MCF 10A (cell line): ENCODE data around the gene GLA. TPM values are rescaled to one million over a fixed set of nuclear protein-coding genes. Genes with fewer than 3 reads are reported as not detected.

ENCODE experiments used
- BruUV-seq: library from RNA; stranded (reverse); fragments of 400-500 nt; replicated peaks from 2 replicates; lab custom pipeline; 2021; lab: Mats Ljungman, UMichigan
- CTCF ChIA-PET: fragments of 300-600 bp; sonication (Branson Sonifier 250); formaldehyde crosslinking; extraction: SDS; loops from one replicate; lab custom pipeline; 2021; ENCODE audit warnings: antibody characterized with exemption, inconsistent platforms; lab: Yijun Ruan, JAX
- POLR2A ChIA-PET: fragments of 300-600, 350-650 bp; sonication (Branson Sonifier 250); formaldehyde crosslinking; extraction: SDS; loops from one replicate; lab custom pipeline; 2020; ENCODE audit warnings: antibody characterized with exemption, inconsistent platforms; lab: Yijun Ruan, JAX
- DNase-seq: peaks from one replicate; pipeline ENCODE4 v3.0.0-alpha.2; 2018; ENCODE audit not compliant: unreplicated experiment
- H3K27ac Mint-ChIP-seq: one replicate; pipeline ENCODE4 v1.8.0; 2022; ENCODE audit warnings: mild to moderate bottlenecking, low read depth, mixed read lengths; ENCODE audit not compliant: unreplicated experiment
- H3K27me3 Mint-ChIP-seq: one replicate; pipeline ENCODE4 v1.8.0; 2022; ENCODE audit warnings: mixed read lengths; ENCODE audit not compliant: insufficient read depth, unreplicated experiment
- H3K36me3 Mint-ChIP-seq: one replicate; pipeline ENCODE4 v1.8.0; 2022; ENCODE audit warnings: mild to moderate bottlenecking, moderate library complexity, mixed read lengths; ENCODE audit not compliant: insufficient read depth, unreplicated experiment
- H3K4me1 Mint-ChIP-seq: one replicate; pipeline ENCODE4 v1.8.0; 2022; ENCODE audit warnings: mixed read lengths; ENCODE audit not compliant: insufficient read depth, unreplicated experiment
- H3K4me3 Mint-ChIP-seq: one replicate; pipeline ENCODE4 v1.8.0; 2022; ENCODE audit warnings: mild to moderate bottlenecking, moderate library complexity, mixed read lengths; ENCODE audit not compliant: unreplicated experiment
- H3K9me3 Mint-ChIP-seq: one replicate; pipeline ENCODE4 v1.8.0; 2022; ENCODE audit warnings: mixed read lengths; ENCODE audit not compliant: unreplicated experiment
- intact Hi-C: fragments of 100-400 bp; cut with micrococcal nuclease; formaldehyde crosslinking; loops from 2 replicates; pipeline ENCODE4 v1.14.1; 2022
- total RNA-seq: library from RNA; stranded (reverse); gene quantifications from 2 replicates; pipeline ENCODE4 v1.2.3, GENCODE V29; 2022
- TF ChIP-seq, protein P1 (sequence below): fragments of 200-600 bp; IDR thresholded peaks from one replicate; pipeline ENCODE4 v1.8.0; 2022; ENCODE audit warnings: antibody characterized with exemption, mild to moderate bottlenecking; ENCODE audit not compliant: unreplicated experiment

The GLA gene
- total RNA-seq, 1 experiment from 2014 or later = 13.3 TPM

- no peaks in the 10 kb centered on the region for H3K9me3 Mint-ChIP-seq
- H3K36me3 Mint-ChIP-seq = peaks cover 23% of the 10 kb centered on the region
- no peak for DNase-seq
- intact Hi-C loops = loop anchor here (5.0 kb wide), 2 partner anchors 181 to 671 kb away; no protein-coding TSS in a partner anchor
- CTCF ChIA-PET = interaction anchor here (0.6 to 3.7 kb wide), 12 partner anchors 11 to 729 kb away, joined by 3 to 28 read pairs (median 4); no protein-coding TSS in a partner anchor
- no peaks in the 10 kb centered on the region for H3K4me1 Mint-ChIP-seq
- no peak overlapping the region for H3K4me3 Mint-ChIP-seq
- TF ChIP-seq, protein P1, sequence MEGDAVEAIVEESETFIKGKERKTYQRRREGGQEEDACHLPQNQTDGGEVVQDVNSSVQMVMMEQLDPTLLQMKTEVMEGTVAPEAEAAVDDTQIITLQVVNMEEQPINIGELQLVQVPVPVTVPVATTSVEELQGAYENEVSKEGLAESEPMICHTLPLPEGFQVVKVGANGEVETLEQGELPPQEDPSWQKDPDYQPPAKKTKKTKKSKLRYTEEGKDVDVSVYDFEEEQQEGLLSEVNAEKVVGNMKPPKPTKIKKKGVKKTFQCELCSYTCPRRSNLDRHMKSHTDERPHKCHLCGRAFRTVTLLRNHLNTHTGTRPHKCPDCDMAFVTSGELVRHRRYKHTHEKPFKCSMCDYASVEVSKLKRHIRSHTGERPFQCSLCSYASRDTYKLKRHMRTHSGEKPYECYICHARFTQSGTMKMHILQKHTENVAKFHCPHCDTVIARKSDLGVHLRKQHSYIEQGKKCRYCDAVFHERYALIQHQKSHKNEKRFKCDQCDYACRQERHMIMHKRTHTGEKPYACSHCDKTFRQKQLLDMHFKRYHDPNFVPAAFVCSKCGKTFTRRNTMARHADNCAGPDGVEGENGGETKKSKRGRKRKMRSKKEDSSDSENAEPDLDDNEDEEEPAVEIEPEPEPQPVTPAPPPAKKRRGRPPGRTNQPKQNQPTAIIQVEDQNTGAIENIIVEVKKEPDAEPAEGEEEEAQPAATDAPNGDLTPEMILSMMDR = no peak
- no peak overlapping the region for H3K27ac Mint-ChIP-seq
- BruUV-seq = no TSS peak
- POLR2A ChIA-PET = no interaction called here
- peaks cover 69% of the 10 kb centered on the region for H3K27me3 Mint-ChIP-seq
Observed at GRCh38 chrX:101416691-101417090, 9.0 kb upstream of the GLA start.

GRCh38 chrX:101415180-101416145 lies 7.7 kb upstream of the GLA start:
- peak; percentile 77 for DNase-seq
- Mint-ChIP-seq H3K27ac (no peak overlapping the region), H3K9me3 (no peaks in the 10 kb centered on the region), H3K4me1 (peaks cover 3% of the 10 kb centered on the region), H3K36me3 (peaks cover 26% of the 10 kb centered on the region), H3K27me3 (peaks cover 57% of the 10 kb centered on the region), H3K4me3 (no peak overlapping the region)
- TF ChIP-seq, protein P1 = peak; percentile 50
- POLR2A ChIA-PET = interaction anchor here (1.1 kb wide), 1 partner anchor 47 kb away, joined by 3 read pairs; no protein-coding TSS in a partner anchor
- intact Hi-C loops = loop anchor here (2.0 to 5.0 kb wide), 4 partner anchors 182 to 672 kb away; no protein-coding TSS in a partner anchor
- CTCF ChIA-PET = interaction anchor here (0.6 to 3.7 kb wide), 25 partner anchors 8 to 728 kb away, joined by 3 to 28 read pairs (median 4); no protein-coding TSS in a partner anchor
- BruUV-seq = no TSS peak

GRCh38 chrX:101411984-101412383 lies 4.3 kb upstream of the GLA start:
- intact Hi-C loops = no loop called here
- POLR2A ChIA-PET = no interaction called here
- peaks cover 30% of the 10 kb centered on the region for H3K27me3 Mint-ChIP-seq
- H3K9me3 Mint-ChIP-seq = no peaks in the 10 kb centered on the region
- TF ChIP-seq, protein P1 = no peak
- no TSS peak for BruUV-seq
- peaks cover 34% of the 10 kb centered on the region for H3K36me3 Mint-ChIP-seq
- peaks cover 6% of the 10 kb centered on the region for H3K4me1 Mint-ChIP-seq
- DNase-seq = no peak
- no peak overlapping the region for H3K4me3 Mint-ChIP-seq
- H3K27ac Mint-ChIP-seq = no peak overlapping the region
- CTCF ChIA-PET = interaction anchor here (0.9 to 1.1 kb wide), 2 partner anchors 14 to 48 kb away, joined by 3 to 5 read pairs; no protein-coding TSS in a partner anchor

DNA sequence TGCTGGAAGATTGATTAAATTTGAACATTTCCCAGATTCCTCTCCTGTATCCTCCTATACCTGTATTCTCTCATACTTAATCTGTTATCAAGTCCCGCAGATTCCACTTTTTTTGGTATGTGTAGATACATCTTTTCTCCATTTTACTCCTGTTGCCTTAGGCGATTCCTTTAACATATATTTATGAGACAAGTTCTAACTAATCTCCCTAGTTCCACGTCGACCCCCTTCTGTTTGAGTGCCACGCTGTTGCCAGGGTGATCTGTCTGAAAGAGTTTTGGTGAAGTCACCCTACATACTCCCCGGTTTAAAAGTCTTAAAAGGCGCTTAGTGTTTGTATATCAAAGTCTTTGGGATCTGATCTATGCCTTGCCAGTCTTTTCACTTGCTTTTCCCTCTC lies 2.7 kb upstream of the GLA start:
- peaks cover 6% of the 10 kb centered on the region for H3K4me1 Mint-ChIP-seq
- ChIA-PET CTCF (no interaction called here), POLR2A (interaction anchor here (0.6 to 1.0 kb wide), 2 partner anchors 18 to 1274 kb away, joined by 4 to 7 read pairs; no protein-coding TSS in a partner anchor)
- DNase-seq = no peak
- peaks cover 34% of the 10 kb centered on the region for H3K36me3 Mint-ChIP-seq
- H3K27ac Mint-ChIP-seq = peak overlapping the region; percentile 54
- no peaks in the 10 kb centered on the region for H3K9me3 Mint-ChIP-seq
- TF ChIP-seq, protein P1 = no peak
- peaks cover 29% of the 10 kb centered on the region for H3K27me3 Mint-ChIP-seq
- H3K4me3 Mint-ChIP-seq = peak overlapping the region; percentile 81
- intact Hi-C loops = no loop called here
- BruUV-seq = no TSS peak
